HuH-7 (cell line): ENCODE measurements around the gene ZNF366.

ENCODE experiments used
- DNase-seq: peaks from one replicate; pipeline ENCODE4 v3.0.0; 2011; ENCODE audit warnings: low spot score

Gene ZNF366

DNA sequence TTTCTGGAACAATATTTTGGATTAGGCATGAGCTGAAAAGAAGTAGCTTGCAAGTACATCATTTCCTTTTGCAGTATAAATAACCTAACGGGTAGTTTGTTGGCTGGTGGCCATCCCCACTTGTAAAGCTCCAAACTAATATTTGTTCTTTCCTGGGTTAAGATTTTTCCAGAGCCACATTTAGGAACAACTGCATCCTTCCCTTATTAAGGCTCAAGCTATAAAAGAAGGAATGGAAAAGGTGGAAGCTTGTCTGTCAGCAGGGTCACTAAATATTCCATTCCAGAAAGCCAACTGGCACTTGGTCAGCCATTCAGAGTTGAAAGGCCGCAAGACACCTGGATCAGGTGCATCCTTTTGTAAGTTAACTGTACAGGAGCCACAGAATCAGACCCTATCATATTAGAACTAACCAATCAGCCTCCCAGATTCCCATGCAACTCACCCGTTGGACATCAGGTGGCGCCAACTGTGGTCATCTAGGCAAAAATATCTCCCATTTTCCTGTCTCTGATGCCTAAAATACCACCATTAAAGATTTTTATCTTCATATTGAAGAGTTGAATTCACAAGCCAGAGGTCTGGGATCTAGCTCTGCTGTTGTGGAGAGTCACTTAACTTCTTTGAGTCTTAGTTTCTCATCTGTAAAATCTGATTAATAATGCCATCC, 104.1 kb downstream of the ZNF366 start:
- no peak for DNase-seq

DNA sequence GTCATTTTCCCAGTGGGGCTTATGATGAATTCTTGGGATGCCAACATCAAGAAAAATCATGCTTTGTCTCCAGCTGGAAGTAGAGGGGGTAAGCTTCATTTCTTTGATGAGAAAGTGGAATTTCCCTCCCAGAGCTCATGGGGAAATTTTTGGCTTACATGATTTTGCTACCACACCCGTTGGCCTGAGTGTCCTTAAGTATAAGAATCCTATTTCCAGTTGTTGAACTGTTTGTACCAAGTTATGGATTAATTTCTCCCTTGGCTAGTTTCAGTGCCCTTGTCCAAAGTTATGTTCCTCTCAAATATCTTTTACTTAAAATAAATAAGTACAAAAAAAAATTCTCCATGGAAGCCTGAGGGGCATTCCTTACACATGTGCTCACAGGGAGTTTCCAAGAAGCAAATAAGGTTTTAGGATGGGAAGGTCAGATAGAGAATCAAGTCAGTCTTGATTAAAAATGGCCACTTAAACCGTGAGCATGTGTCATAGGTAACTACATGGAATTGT, 104.8 kb downstream of the ZNF366 start:
- DNase-seq, result no peak

DNA sequence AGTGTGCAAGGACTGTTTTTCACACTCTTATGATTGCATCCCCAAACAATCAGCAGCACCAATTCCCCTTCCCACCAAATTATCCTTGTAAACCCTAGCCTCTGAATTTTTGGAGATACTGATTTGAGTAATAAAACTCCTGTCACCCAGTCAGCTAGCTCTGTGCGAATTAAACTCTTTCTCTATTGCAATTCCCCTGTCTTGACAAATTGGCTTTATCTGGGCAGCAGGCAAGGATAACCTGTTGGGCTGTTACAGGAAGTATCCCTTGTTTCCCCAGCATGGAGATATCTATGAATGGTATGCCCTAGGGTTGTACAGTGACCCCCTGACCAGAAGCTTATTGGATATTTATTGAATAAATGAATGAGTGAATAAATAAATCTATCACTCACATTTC, 106.3 kb downstream of the ZNF366 start:
- no peak for DNase-seq

DNA sequence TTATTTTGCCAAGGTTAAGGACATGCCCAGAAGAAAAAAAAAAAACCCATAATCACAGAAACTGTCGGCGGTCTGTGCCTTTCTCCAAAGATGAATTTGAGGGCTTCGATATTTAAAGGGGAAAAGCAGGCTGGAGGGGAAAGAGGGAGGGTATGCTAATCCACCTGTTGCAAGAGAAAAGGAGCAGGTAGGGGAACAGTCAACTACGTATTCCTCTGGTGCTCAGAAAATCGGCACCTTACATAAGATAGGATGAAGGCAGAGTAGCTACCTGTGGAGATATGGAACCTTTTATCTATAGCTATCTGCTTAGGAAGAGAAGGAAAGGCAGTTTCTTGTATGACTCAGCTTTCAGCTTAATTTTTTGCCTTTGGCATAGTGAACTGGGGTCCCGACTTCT, 109.4 kb downstream of the ZNF366 start:
- DNase-seq, result no peak

DNA sequence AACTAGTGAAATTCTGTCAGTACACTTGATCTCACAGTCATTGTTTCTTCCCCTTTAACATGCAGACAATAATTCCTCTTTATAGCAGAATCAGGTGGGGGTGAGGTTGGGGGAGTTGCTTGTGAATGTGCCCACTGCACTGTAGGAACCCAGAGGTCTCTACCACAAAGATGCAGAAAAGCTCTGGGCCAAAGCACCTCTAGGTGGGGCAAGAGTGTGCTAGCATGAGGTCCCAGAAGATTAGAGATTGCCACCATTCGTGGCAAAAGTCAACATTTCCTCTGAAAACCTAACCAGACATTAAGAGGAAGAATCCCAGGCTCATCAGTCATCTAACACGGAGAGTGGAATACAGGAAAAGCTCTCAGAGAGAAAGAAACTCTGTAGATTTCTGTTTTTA, 112.5 kb downstream of the ZNF366 start:
- DNase-seq, result no peak

DNA sequence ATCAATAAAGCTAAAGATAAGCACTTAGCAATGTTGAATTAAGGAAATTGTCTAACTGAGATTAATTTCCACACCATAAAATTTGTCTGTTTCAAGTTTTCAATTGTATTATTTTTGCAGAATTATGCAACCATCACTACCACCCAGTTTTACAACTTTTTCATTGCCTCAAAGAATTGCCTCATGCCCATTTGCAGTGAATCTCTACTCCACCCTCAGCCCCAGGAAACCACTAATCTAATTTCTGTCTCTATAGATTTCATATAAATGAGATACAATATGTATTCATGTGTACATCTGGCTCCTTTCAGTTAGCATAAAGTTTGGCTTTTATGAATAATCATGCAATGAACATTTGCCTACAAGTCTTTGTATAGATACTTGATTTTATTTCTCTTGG, 114.2 kb downstream of the ZNF366 start:
- DNase-seq, result no peak
